Gastrocnemius medialis (tissue), 4 donors: ENCODE results near the gene PPFIA4. TPM values are rescaled to one million over a fixed set of nuclear protein-coding genes. Genes with fewer than 3 reads are reported as not detected.
A peak's percentile ranks its signal among the peaks of the same experiment; 100 is the strongest.

ENCODE experiments used
- ATAC-seq, 2 donors: fragments of 150-250 bp; one replicate each; pipeline ENCODE4 v1.9.1; 2016
- DNase-seq, 2 donors: peaks; one replicate each; pipeline ENCODE4 v3.0.0-alpha.2; 2019
- H3K27ac ChIP-seq, 4 donors: fragments of 200-600 bp; sonication (generic); 1 replicate in 1 of 4; 2 replicates in 3 of 4; pipeline ENCODE4 v1.5.1; 2016 to 2018; ENCODE audit warnings: mild to moderate bottlenecking in 2 of 4, moderate library complexity in 1 of 4
- H3K27me3 ChIP-seq, 3 donors: fragments of 200-600 bp; sonication (generic) in 2 of 3; 1 replicate in 1 of 3; 2 replicates in 2 of 3; pipeline versions ENCODE4 v1.5.1 to v1.6.0; 2016 to 2019; ENCODE audit warnings: mild to moderate bottlenecking in 1 of 3, moderate library complexity in 1 of 3
- H3K36me3 ChIP-seq, 2 donors: fragments of 200-600 bp; sonication (generic) in 1 of 2; one replicate each; pipeline ENCODE4 v1.5.1; 2017 to 2018
- H3K4me1 ChIP-seq, 2 donors: fragments of 200-600 bp; sonication (generic) in 1 of 2; one replicate each; pipeline ENCODE4 v1.5.1; 2016 to 2017; ENCODE audit warnings: mild to moderate bottlenecking in 2 of 2
- H3K4me3 ChIP-seq, 4 donors: fragments of 200-600 bp; sonication (generic) in 3 of 4; 1 replicate in 1 of 4; 2 replicates in 3 of 4; pipeline ENCODE4 v1.5.1; 2016 to 2019; ENCODE audit warnings: mild to moderate bottlenecking in 2 of 4
- H3K9me3 ChIP-seq, 3 donors: fragments of 200-600 bp; sonication (generic) in 2 of 3; 1 replicate in 1 of 3; 2 replicates in 2 of 3; pipeline ENCODE4 v1.5.1; 2016 to 2019
- CTCF ChIP-seq, 5 experiments: fragments of 450-650 bp in 3 of 5; fragments of 200-600 bp in 2 of 5; sonication (generic) in 2 of 5; IDR thresholded peaks in 4 of 5; conservative IDR thresholded peaks in 1 of 5; 1 replicate in 4 of 5; 2 replicates in 1 of 5; pipeline ENCODE4 v1.5.1; 2016 to 2019; ENCODE audit warnings: antibody characterized with exemption in 5 of 5, mild to moderate bottlenecking in 3 of 5, moderate library complexity in 3 of 5
- POLR2A ChIP-seq, 2 donors: fragments of 450-650 bp; IDR thresholded peaks; one replicate each; pipeline ENCODE4 v1.6.1; 2017; ENCODE audit warnings: antibody characterized with exemption in 2 of 2, mild to moderate bottlenecking in 2 of 2, moderate library complexity in 2 of 2
- in situ Hi-C, 4 donors: fragments of 200-750 bp; cut with MboI; loops; one replicate each; pipeline versions ENCODE4 v1.15.0 to v1.8.0; 2017; ENCODE audit warnings: low sequenced_read_pairs in 4 of 4
- intact Hi-C: fragments of 100-400 bp; cut with DNase I; formaldehyde crosslinking; loops from one replicate; pipeline ENCODE4 v1.15.1; 2023; ENCODE audit warnings: low total_unique reads
- total RNA-seq, 4 donors: library from RNA; depleted of rRNA; stranded (reverse); fragments of >200 nt; gene quantifications; one replicate each; pipeline versions ENCODE4 v1.1.0 to v1.2.3, GENCODE V29; 2016

PPFIA4 gene
- total RNA-seq, 4 donors from 2014 or later: 8.4 to 45.5 (median 33.1) TPM

- no peak for DNase-seq
- Histone ChIP-seq H3K9me3 (no peaks in the 10 kb centered on the region), H3K36me3 (no peaks in the 10 kb centered on the region), H3K4me3 (no peak overlapping the region), H3K4me1 (peaks cover 40 to 44% of the 10 kb centered on the region in 2 donors), H3K27me3 (no peaks in the 10 kb centered on the region), H3K27ac (peak overlapping the region; percentile 97 to 100 (median 98))
- in situ Hi-C loops (no loop called here), intact Hi-C loops (no loop called here)
- no peak for ATAC-seq
- TF ChIP-seq CTCF (IDR thresholded peaks at IDR 0.05 in 4 of 5, conservative IDR thresholded peaks at IDR 0.05 in 1 of 5) (no peak), POLR2A (IDR thresholded peaks at IDR 0.05) (no peak)
Observed at GRCh38 chr1:203081465-203082230, 55.4 kb downstream of the PPFIA4 start.

- in situ Hi-C loops (no loop called here), intact Hi-C loops (no loop called here)
- Histone ChIP-seq H3K27ac (peak overlapping the region; percentile 97 to 100 (median 98)), H3K4me3 (no peak overlapping the region), H3K4me1 (peaks cover 45 to 49% of the 10 kb centered on the region in 2 donors), H3K9me3 (no peaks in the 10 kb centered on the region), H3K36me3 (no peaks in the 10 kb centered on the region), H3K27me3 (no peaks in the 10 kb centered on the region)
- TF ChIP-seq POLR2A (IDR thresholded peaks at IDR 0.05): no peak
- no peak for TF ChIP-seq CTCF (IDR thresholded peaks at IDR 0.05 in 4 of 5, conservative IDR thresholded peaks at IDR 0.05 in 1 of 5)
- ATAC-seq (no peak), DNase-seq (no peak)
Observed at GRCh38 chr1:203082231-203082505, 55.9 kb downstream of the PPFIA4 start.

- peaks cover 49 to 51% of the 10 kb centered on the region in 2 donors for H3K4me1 ChIP-seq
- peak overlapping the region; percentile 58 to 78 (median 67) for H3K4me3 ChIP-seq
- DNase-seq (no peak), ATAC-seq (no peak)
- peak overlapping the region; percentile 97 to 100 (median 98) for H3K27ac ChIP-seq
- in situ Hi-C loops: no loop called here
- TF ChIP-seq POLR2A (IDR thresholded peaks at IDR 0.05): no peak
- TF ChIP-seq CTCF (IDR thresholded peaks at IDR 0.05 in 4 of 5, conservative IDR thresholded peaks at IDR 0.05 in 1 of 5): no peak
- no peaks in the 10 kb centered on the region for H3K9me3 ChIP-seq
- H3K27me3 ChIP-seq: no peaks in the 10 kb centered on the region
- intact Hi-C loops: no loop called here
- no peaks in the 10 kb centered on the region for H3K36me3 ChIP-seq
Observed at GRCh38 chr1:203082571-203083462, 56.5 kb downstream of the PPFIA4 start.

GRCh38 chr1:203083463-203083921, 57.2 kb downstream of the PPFIA4 start:
- intact Hi-C loops (no loop called here), in situ Hi-C loops (no loop called here)
- Histone ChIP-seq H3K27ac (peak overlapping the region; percentile 97 to 100 (median 98)), H3K9me3 (no peaks in the 10 kb centered on the region), H3K27me3 (no peaks in the 10 kb centered on the region), H3K4me1 (peaks cover 49 to 51% of the 10 kb centered on the region in 2 donors), H3K36me3 (no peaks in the 10 kb centered on the region), H3K4me3 (peak overlapping the region; percentile 58 to 78 (median 67))
- TF ChIP-seq POLR2A (IDR thresholded peaks at IDR 0.05): no peak
- TF ChIP-seq CTCF (IDR thresholded peaks at IDR 0.05 in 4 of 5, conservative IDR thresholded peaks at IDR 0.05 in 1 of 5): peak in 4 of 5 experiments; percentile 16 to 44 (median 36)
- ATAC-seq (no peak), DNase-seq (no peak)
